ENCODE results near the gene RHOT1.
"Not testable (repeated sequence)": the region's sequence is repeated elsewhere in the genome, so short reads cannot be mapped to it uniquely, and the experiment has no call there.

The RHOT1 gene

GRCh38 chr17:32158870-32159585 is 16.7 kb downstream of the RHOT1 start:
- no peak for DNase-seq (ENCODE audit: low read depth in 2 of 2, low spot score in 1 of 2)

GRCh38 chr17:32159586-32160438 is 17.5 kb downstream of the RHOT1 start:
- no peak for DNase-seq (ENCODE audit: low read depth in 2 of 2, low spot score in 1 of 2)

GRCh38 chr17:32160526-32160925 is 18.2 kb downstream of the RHOT1 start:
- DNase-seq (ENCODE audit: low read depth in 2 of 2, low spot score in 1 of 2): no peak

- no peak for DNase-seq (ENCODE audit: low read depth in 2 of 2, low spot score in 1 of 2)
Observed at GRCh38 chr17:32161029-32161428, 18.7 kb downstream of the RHOT1 start.

GRCh38 chr17:32161506-32162365 is 19.4 kb downstream of the RHOT1 start:
- no peak for DNase-seq (ENCODE audit: low read depth in 2 of 2, low spot score in 1 of 2)

GRCh38 chr17:32174889-32175288 is 32.6 kb downstream of the RHOT1 start:
- no peak for DNase-seq (ENCODE audit: low read depth in 2 of 2, low spot score in 1 of 2)

- DNase-seq (ENCODE audit: low read depth in 2 of 2, low spot score in 1 of 2): not testable (repeated sequence)
Observed at GRCh38 chr17:32178679-32179078, 36.4 kb downstream of the RHOT1 start.

- DNase-seq (ENCODE audit: low read depth in 2 of 2, low spot score in 1 of 2): not testable (repeated sequence)
Observed at GRCh38 chr17:32179103-32179502, 36.8 kb downstream of the RHOT1 start.

- not testable (repeated sequence) for DNase-seq (ENCODE audit: low read depth in 2 of 2, low spot score in 1 of 2)
Observed at GRCh38 chr17:32179526-32179925, 37.2 kb downstream of the RHOT1 start.

- not testable (repeated sequence) for DNase-seq (ENCODE audit: low read depth in 2 of 2, low spot score in 1 of 2)
Observed at GRCh38 chr17:32180262-32180661, 38.0 kb downstream of the RHOT1 start.

- no peak for DNase-seq (ENCODE audit: low read depth in 2 of 2, low spot score in 1 of 2)
Observed at GRCh38 chr17:32185875-32186274, 43.6 kb downstream of the RHOT1 start.

- no peak for DNase-seq (ENCODE audit: low read depth in 2 of 2, low spot score in 1 of 2)
Observed at GRCh38 chr17:32187271-32187670, 45.0 kb downstream of the RHOT1 start.

GRCh38 chr17:32189343-32189742 is 47.0 kb downstream of the RHOT1 start:
- DNase-seq (ENCODE audit: low read depth in 2 of 2, low spot score in 1 of 2): no peak

- no peak for DNase-seq (ENCODE audit: low read depth in 2 of 2, low spot score in 1 of 2)
Observed at GRCh38 chr17:32191306-32191705, 49.0 kb downstream of the RHOT1 start.

- no peak for DNase-seq (ENCODE audit: low read depth in 2 of 2, low spot score in 1 of 2)
Observed at GRCh38 chr17:32192379-32192778, 50.1 kb downstream of the RHOT1 start.

- no peak for DNase-seq (ENCODE audit: low read depth in 2 of 2, low spot score in 1 of 2)
Observed at GRCh38 chr17:32197987-32198386, 55.7 kb downstream of the RHOT1 start.

- DNase-seq (ENCODE audit: low read depth in 2 of 2, low spot score in 1 of 2): no peak
Observed at GRCh38 chr17:32206861-32207260, 64.6 kb downstream of the RHOT1 start.

GRCh38 chr17:32208436-32208835 is 66.1 kb downstream of the RHOT1 start:
- no peak for DNase-seq (ENCODE audit: low read depth in 2 of 2, low spot score in 1 of 2)

GRCh38 chr17:32209608-32210007 is 67.3 kb downstream of the RHOT1 start:
- no peak for DNase-seq (ENCODE audit: low read depth in 2 of 2, low spot score in 1 of 2)

- DNase-seq (ENCODE audit: low read depth in 2 of 2, low spot score in 1 of 2): no peak
Observed at GRCh38 chr17:32211671-32212070, 69.4 kb downstream of the RHOT1 start.

GRCh38 chr17:32215696-32216095 is 73.4 kb downstream of the RHOT1 start:
- no peak for DNase-seq (ENCODE audit: low read depth in 2 of 2, low spot score in 1 of 2)
